ENCODE results near the gene ZBTB8OS. TPM values are rescaled to one million over a fixed set of nuclear protein-coding genes. Genes with fewer than 3 reads are reported as not detected.

ZBTB8OS gene
- total RNA-seq, 1 experiment from 2014 or later = 42.7 TPM

- no peaks in the 10 kb centered on the region for H3K27me3 ChIP-seq (ENCODE audit: insufficient read depth, low read depth)
- H3K79me2 ChIP-seq (ENCODE audit: low read depth) = peaks cover 39% of the 10 kb centered on the region
- CTCF ChIA-PET = no interaction called here
- DNase-seq = no peak
- no peak overlapping the region for H3K4me3 ChIP-seq
- 0 out of 2 replicates have a peak, but pooled peaks cover 4% of the 10 kb centered on the region for H3K36me3 ChIP-seq (ENCODE audit: low read depth)
- no peaks in the 10 kb centered on the region for H3K9me2 ChIP-seq (ENCODE audit: insufficient read depth)
- POLR2A ChIA-PET (ENCODE audit: unreplicated experiment) = no interaction called here
- TF ChIP-seq EZH2 (IDR thresholded peaks at IDR 0.05; ENCODE audit: low read depth) (no peak), CTCF (conservative IDR thresholded peaks at IDR 0.05) (no peak)
- no peak overlapping the region for H2AFZ ChIP-seq
- peaks cover 13% of the 10 kb centered on the region; the same call in 1 of the 2 replicates for H3F3A ChIP-seq (ENCODE audit: insufficient read depth, low read depth)
- no peaks in the 10 kb centered on the region for H3K9me3 ChIP-seq (ENCODE audit: insufficient read depth, low read depth)
- intact Hi-C loops (cut with micrococcal nuclease; ENCODE audit: unreplicated experiment) = no loop called here
- H4K20me1 ChIP-seq (ENCODE audit: insufficient read depth) = no peaks in the 10 kb centered on the region
- no peak overlapping the region for H3K27ac ChIP-seq
- peaks cover 22% of the 10 kb centered on the region for H3K4me1 ChIP-seq (replicated peaks; ENCODE audit: insufficient read depth)
- BruUV-seq (replicated peaks) = no TSS peak
- H3K4me2 ChIP-seq = no peak overlapping the region
These were observed 10.8 kb downstream of the ZBTB8OS start for GRCh38 chr1:32639489-32640075.

- H3K4me3 ChIP-seq = no peak overlapping the region
- DNase-seq = peak; percentile 5 to 72
- no peaks in the 10 kb centered on the region for H4K20me1 ChIP-seq (ENCODE audit: insufficient read depth)
- peak overlapping the region; percentile 38 for H3K4me2 ChIP-seq
- H3K4me1 ChIP-seq (replicated peaks; ENCODE audit: insufficient read depth) = peaks cover 22% of the 10 kb centered on the region
- H2AFZ ChIP-seq = no peak overlapping the region
- no peak for TF ChIP-seq CTCF (conservative IDR thresholded peaks at IDR 0.05)
- no peak for TF ChIP-seq EZH2 (IDR thresholded peaks at IDR 0.05; ENCODE audit: low read depth)
- no peaks in the 10 kb centered on the region for H3K27me3 ChIP-seq (ENCODE audit: insufficient read depth, low read depth)
- peaks cover 21% of the 10 kb centered on the region for H3F3A ChIP-seq (ENCODE audit: insufficient read depth, low read depth)
- no peaks in the 10 kb centered on the region for H3K9me2 ChIP-seq (ENCODE audit: insufficient read depth)
- peaks cover 13% of the 10 kb centered on the region; the same call in 1 of the 2 replicates for H3K36me3 ChIP-seq (ENCODE audit: low read depth)
- intact Hi-C loops (cut with micrococcal nuclease; ENCODE audit: unreplicated experiment) = no loop called here
- peak overlapping the region; percentile 78 for H3K27ac ChIP-seq
- POLR2A ChIA-PET (ENCODE audit: unreplicated experiment) = interaction anchor here (0.6 to 0.9 kb wide), 2 partner anchors 14 to 25 kb away, joined by 3 read pairs; partner anchors contain the start of gene RBBP4
- CTCF ChIA-PET = no interaction called here
- no peaks in the 10 kb centered on the region for H3K9me3 ChIP-seq (ENCODE audit: insufficient read depth, low read depth)
- H3K79me2 ChIP-seq (ENCODE audit: low read depth) = peaks cover 31% of the 10 kb centered on the region
- BruUV-seq (replicated peaks) = no TSS peak
These were observed 13.3 kb downstream of the ZBTB8OS start for GRCh38 chr1:32636914-32637645.

DNA sequence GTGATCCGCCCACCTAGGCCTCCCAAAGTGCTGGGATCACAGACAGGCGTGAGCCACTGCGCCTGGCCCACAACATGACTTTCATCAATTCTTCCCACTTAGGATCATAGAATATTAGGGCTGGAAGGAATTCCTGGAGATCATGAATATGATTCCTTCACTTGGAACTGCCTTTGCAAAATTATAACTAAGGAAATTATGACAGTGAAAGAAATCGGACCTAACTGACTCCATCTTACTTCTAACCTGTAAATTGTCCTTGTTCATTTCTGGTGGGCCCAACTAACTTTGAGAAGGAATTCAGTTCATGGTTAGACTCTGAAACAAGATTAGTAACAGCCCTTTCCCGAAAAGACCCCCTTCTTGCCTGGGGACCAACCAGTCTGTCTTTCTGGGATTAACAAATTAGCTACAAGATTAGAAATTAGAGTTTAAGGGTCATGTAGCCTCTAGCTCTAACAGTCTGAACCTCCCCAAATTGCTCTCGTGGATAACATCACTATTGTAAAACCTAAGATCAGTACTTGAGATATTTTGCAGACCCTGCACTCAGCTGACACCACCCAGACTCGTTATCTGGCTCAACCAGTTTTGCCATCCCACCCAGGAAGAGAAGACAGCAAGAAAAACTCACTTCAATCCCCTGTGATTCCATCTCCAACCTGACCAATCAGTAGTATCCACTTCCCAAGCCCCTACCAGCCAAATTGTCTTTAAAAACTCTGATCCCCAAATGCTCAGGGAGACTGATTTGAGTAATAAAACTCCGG is 14.7 kb downstream of the ZBTB8OS start:
- TF ChIP-seq CTCF (conservative IDR thresholded peaks at IDR 0.05) = no peak
- no peak for TF ChIP-seq EZH2 (IDR thresholded peaks at IDR 0.05; ENCODE audit: low read depth)
- intact Hi-C loops (cut with micrococcal nuclease; ENCODE audit: unreplicated experiment) = no loop called here
- Histone ChIP-seq H3K79me2 (ENCODE audit: low read depth) (peaks cover 27% of the 10 kb centered on the region), H4K20me1 (ENCODE audit: insufficient read depth) (no peaks in the 10 kb centered on the region), H3K9me3 (ENCODE audit: insufficient read depth, low read depth) (no peaks in the 10 kb centered on the region), H3K27ac (peak overlapping the region; percentile 78; the same call in 1 of the 2 replicates), H3F3A (ENCODE audit: insufficient read depth, low read depth) (peaks cover 21% of the 10 kb centered on the region), H3K27me3 (ENCODE audit: insufficient read depth, low read depth) (no peaks in the 10 kb centered on the region), H3K9me2 (ENCODE audit: insufficient read depth) (no peaks in the 10 kb centered on the region), H3K4me3 (no peak overlapping the region), H3K4me2 (no peak overlapping the region), H2AFZ (no peak overlapping the region), H3K36me3 (ENCODE audit: low read depth) (peaks cover 13% of the 10 kb centered on the region; the same call in 1 of the 2 replicates), H3K4me1 (replicated peaks; ENCODE audit: insufficient read depth) (peaks cover 22% of the 10 kb centered on the region)
- CTCF ChIA-PET = interaction anchor here (0.6 kb wide), 1 partner anchor 214 kb away, joined by 7 read pairs; no protein-coding TSS in a partner anchor
- DNase-seq = no peak
- BruUV-seq (replicated peaks) = no TSS peak
- POLR2A ChIA-PET (ENCODE audit: unreplicated experiment) = no interaction called here

Measured in PC-9 (cell line).